WERI-Rb-1 (cell line): ENCODE data around the gene CFP.

Source experiments
- DNase-seq: peaks from one replicate; pipeline ENCODE4 v3.0.0-alpha.2; 2020
- H3K27ac ChIP-seq: fragments of 250-450 bp; sonication (Bioruptor Pico); 2 replicates; pipeline ENCODE4 v1.5.1; 2020; ENCODE audit warnings: mild to moderate bottlenecking, moderate library complexity
- H3K27me3 ChIP-seq: fragments of 250-450 bp; sonication (Bioruptor Pico); 2 replicates; pipeline ENCODE4 v1.5.1; 2021; ENCODE audit warnings: mild to moderate bottlenecking, low read depth, moderate library complexity; ENCODE audit not compliant: insufficient read depth, severe bottlenecking
- H3K36me3 ChIP-seq: fragments of 250-450 bp; sonication (Bioruptor Pico); 2 replicates; pipeline ENCODE4 v1.5.1; 2020; ENCODE audit warnings: mild to moderate bottlenecking, moderate library complexity
- H3K4me3 ChIP-seq: 2 replicates; pipeline ENCODE4 v1.5.1; 2011; ENCODE audit warnings: low read depth, mild to moderate bottlenecking, control low read depth, low read length
- H3K9me3 ChIP-seq: fragments of 250-450 bp; sonication (Bioruptor Pico); 2 replicates; pipeline ENCODE4 v1.5.1; 2021; ENCODE audit warnings: mild to moderate bottlenecking, moderate library complexity; ENCODE audit not compliant: severe bottlenecking
- TF ChIP-seq, protein P1 (sequence below): IDR thresholded peaks from 2 replicates; pipeline ENCODE4 v1.5.1; 2011; ENCODE audit warnings: low read depth, mild to moderate bottlenecking, control low read depth, inconsistent platforms, low read length

CFP gene

GRCh38 chrX:47576021-47576898 is 53.5 kb downstream of the CFP start:
- peaks cover 6% of the 10 kb centered on the region for H3K27me3 ChIP-seq
- no peaks in the 10 kb centered on the region for H3K9me3 ChIP-seq
- no peak overlapping the region for H3K4me3 ChIP-seq
- DNase-seq = no peak
- no peak overlapping the region for H3K27ac ChIP-seq
- H3K36me3 ChIP-seq = peaks cover 4% of the 10 kb centered on the region; the same call in 1 of the 2 replicates
- TF ChIP-seq, protein P1, sequence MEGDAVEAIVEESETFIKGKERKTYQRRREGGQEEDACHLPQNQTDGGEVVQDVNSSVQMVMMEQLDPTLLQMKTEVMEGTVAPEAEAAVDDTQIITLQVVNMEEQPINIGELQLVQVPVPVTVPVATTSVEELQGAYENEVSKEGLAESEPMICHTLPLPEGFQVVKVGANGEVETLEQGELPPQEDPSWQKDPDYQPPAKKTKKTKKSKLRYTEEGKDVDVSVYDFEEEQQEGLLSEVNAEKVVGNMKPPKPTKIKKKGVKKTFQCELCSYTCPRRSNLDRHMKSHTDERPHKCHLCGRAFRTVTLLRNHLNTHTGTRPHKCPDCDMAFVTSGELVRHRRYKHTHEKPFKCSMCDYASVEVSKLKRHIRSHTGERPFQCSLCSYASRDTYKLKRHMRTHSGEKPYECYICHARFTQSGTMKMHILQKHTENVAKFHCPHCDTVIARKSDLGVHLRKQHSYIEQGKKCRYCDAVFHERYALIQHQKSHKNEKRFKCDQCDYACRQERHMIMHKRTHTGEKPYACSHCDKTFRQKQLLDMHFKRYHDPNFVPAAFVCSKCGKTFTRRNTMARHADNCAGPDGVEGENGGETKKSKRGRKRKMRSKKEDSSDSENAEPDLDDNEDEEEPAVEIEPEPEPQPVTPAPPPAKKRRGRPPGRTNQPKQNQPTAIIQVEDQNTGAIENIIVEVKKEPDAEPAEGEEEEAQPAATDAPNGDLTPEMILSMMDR = no peak

- Histone ChIP-seq H3K4me3 (no peak overlapping the region), H3K9me3 (no peaks in the 10 kb centered on the region), H3K36me3 (peaks cover 8% of the 10 kb centered on the region), H3K27me3 (peaks cover 8% of the 10 kb centered on the region), H3K27ac (no peak overlapping the region)
- TF ChIP-seq, protein P1 = no peak
- DNase-seq = no peak
Observed at GRCh38 chrX:47574547-47575301, 55.0 kb downstream of the CFP start.

DNA sequence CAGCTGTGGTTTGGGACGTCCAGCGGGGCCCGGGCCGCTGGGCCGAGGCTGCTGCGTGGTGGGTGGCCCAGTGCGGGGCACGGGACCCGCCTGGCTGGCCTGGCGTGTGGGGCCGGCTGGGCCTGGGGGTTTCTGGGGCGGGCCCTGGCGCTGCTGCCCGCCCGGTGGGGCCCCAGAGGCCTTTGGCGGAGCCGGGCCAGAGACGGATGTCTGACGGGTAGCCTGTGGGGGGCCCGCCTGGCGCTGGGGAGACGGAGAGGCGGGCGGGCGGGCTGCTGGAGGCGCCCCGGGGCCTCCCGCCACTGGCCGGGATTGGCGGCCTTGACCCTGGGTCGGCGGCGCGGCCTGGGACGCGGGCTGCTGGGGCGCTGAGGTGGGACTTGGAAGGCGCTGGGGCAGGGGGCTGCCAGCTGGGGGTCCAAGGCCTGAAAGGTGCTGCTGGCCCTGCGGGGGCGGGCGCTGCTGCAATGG is 55.6 kb downstream of the CFP start:
- H3K27me3 ChIP-seq = peaks cover 8% of the 10 kb centered on the region
- H3K9me3 ChIP-seq = no peaks in the 10 kb centered on the region
- H3K36me3 ChIP-seq = peaks cover 11% of the 10 kb centered on the region
- H3K27ac ChIP-seq = no peak overlapping the region
- TF ChIP-seq, protein P1 = no peak
- H3K4me3 ChIP-seq = no peak overlapping the region
- DNase-seq = no peak

GRCh38 chrX:47573341-47574075 is 56.2 kb downstream of the CFP start:
- Histone ChIP-seq H3K27me3 (peaks cover 8% of the 10 kb centered on the region), H3K4me3 (no peak overlapping the region), H3K27ac (no peak overlapping the region), H3K9me3 (no peaks in the 10 kb centered on the region), H3K36me3 (peaks cover 12% of the 10 kb centered on the region)
- DNase-seq = no peak
- TF ChIP-seq, protein P1 = no peak
